Measurements from ENCODE around the gene NHS. TPM values are rescaled to one million over a fixed set of nuclear protein-coding genes. Genes with fewer than 3 reads are reported as not detected.

NHS gene
- total RNA-seq, 1 experiment from 2014 or later, result 5.7 TPM

DNA sequence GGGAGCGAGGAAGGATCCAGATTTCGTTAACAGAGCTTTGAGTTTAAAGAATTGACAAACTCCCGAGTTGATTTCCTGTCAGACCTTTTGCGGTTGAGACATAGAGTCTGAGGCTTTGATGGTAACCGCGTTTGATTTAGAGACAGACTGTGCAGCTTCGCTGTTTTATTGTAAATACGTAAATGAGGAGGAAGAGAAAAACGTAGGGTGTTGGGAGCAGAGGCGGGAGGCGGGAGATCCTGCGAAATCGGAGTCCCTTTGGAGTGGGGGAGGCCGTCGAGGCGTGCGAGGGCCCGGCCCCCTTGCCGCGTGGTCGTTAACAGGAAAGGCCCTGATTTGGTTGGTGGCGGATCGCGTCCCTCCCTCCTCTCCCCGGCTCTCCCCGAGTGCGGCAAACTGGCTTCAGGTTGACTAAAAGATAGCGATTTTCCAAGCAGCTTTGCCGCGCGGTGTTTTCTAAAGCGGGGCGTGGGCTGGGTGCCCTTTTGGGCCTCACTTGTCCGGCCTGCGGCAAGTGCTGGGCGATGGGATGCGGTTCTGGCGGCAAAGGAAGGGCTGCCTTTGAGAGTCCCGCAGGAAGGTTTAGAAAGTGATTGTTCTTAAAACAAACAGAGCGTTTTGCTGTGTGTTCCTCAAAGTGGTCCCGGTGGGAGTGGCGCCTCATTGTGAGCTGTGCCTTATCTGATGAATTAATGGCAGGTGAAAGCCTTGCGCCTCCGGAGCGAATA, 363.1 kb downstream of the NHS start:
- ATAC-seq (peak; percentile 18; the same call in 1 of the 2 replicates), DNase-seq (ENCODE audit: low read depth, low spot score) (no peak)
- POLR2A ChIA-PET, result no interaction called here
- CTCF ChIA-PET, result no interaction called here
- TF ChIP-seq, protein P1, sequence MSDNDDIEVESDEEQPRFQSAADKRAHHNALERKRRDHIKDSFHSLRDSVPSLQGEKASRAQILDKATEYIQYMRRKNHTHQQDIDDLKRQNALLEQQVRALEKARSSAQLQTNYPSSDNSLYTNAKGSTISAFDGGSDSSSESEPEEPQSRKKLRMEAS (IDR thresholded peaks at IDR 0.05), result peak; percentile 59
- TF ChIP-seq EGR1 (IDR thresholded peaks at IDR 0.05; ENCODE audit: low read depth) (no peak), TCF7L2 (IDR thresholded peaks at IDR 0.05; ENCODE audit: borderline replicate concordance, extremely low read depth, insufficient read depth, insufficient read length) (peak; percentile 10)
- intact Hi-C loops (cut with micrococcal nuclease), result no loop called here
- Histone ChIP-seq H3K27me3 (ENCODE audit: insufficient read depth, low read length) (no peaks in the 10 kb centered on the region), H3K9me3 (ENCODE audit: control insufficient read depth in 1 of 2, insufficient read depth in 1 of 2, low read depth in 1 of 2, low read length in 2 of 2) (no peaks in the 10 kb centered on the region), H3K4me2 (ENCODE audit: low read length) (peak overlapping the region; percentile 82), H3K4me3 (replicated peaks in 1 of 2; ENCODE audit: low read depth in 1 of 2, low read length in 2 of 2) (peak overlapping the region; percentile 47 to 60), H3K36me3 (ENCODE audit: control insufficient read depth in 1 of 2, insufficient read depth in 2 of 2, low read length in 2 of 2) (no peaks in the 10 kb centered on the region), H2AFZ (ENCODE audit: low read depth, low read length, poor library complexity, severe bottlenecking) (no peak overlapping the region), H3K27ac (ENCODE audit: low read depth, low read length) (peak overlapping the region; percentile 45), H3K9ac (ENCODE audit: low read length) (peak overlapping the region; percentile 59), H4K20me1 (ENCODE audit: insufficient read depth) (no peaks in the 10 kb centered on the region), H3K9me2 (ENCODE audit: insufficient read depth) (no peaks in the 10 kb centered on the region), H3K79me2 (ENCODE audit: insufficient read depth, low read length) (peaks cover 3% of the 10 kb centered on the region; the same call in 1 of the 2 replicates), H3K4me1 (ENCODE audit: control insufficient read depth in 1 of 2, insufficient read depth in 2 of 2, low read length in 2 of 2) (peaks cover 3 to 17% of the 10 kb centered on the region in 2 experiments; a peak in 1 of 4 replicates)
- RAD21 ChIA-PET (ENCODE audit: low non-redundant PET in 1 of 2, low total read pairs in 2 of 2, uncharacterized antibody in 2 of 2, unreplicated experiment in 2 of 2), result no interaction called here
- BruUV-seq (replicated peaks), result no TSS peak

DNA sequence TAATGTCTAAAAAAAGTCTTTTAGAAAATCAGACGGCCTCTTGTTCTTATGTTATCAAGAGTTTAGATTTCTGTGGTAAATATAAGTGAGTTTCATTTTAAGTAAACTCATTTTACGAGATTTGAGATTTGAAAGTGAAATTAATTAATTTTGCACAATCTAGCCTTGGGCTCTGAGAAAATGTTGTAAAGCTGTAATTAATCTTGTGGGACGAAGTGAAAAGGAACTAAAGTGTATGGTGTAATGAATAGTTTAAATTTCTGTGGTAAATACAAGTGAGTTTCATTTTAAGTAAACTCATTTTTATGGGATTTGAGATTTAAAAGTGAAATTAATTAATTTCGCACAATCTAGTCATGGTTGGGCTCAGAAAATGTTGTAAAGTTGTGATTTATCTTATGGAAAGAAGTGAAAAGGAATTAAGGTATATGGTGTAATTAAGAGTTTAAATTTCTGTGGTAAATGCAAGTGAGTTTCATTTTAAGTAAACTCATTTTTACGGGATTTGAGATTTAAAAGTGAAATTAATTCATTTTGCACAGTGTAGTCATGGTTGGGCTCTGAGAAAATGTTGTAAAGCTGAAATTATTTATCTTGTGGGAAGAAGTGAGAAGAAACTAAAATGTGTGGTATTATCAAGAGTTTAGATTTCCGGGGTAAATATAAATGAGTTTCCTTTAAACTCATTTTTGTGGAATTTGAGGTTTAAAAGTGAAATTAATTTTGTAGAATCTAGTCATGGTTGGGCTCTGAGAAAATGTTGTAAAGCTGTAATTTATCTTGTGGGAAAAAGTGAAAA, 363.9 kb downstream of the NHS start:
- TF ChIP-seq, protein P1 (IDR thresholded peaks at IDR 0.05), result no peak
- no peak for TF ChIP-seq SIN3A (IDR thresholded peaks at IDR 0.05; ENCODE audit: low read depth)
- H3K4me2 ChIP-seq (ENCODE audit: low read length), result peak overlapping the region; percentile 82
- H3K79me2 ChIP-seq (ENCODE audit: insufficient read depth, low read length), result peaks cover 3% of the 10 kb centered on the region; the same call in 1 of the 2 replicates
- peak overlapping the region; percentile 45; the same call in 1 of the 2 replicates for H3K27ac ChIP-seq (ENCODE audit: low read depth, low read length)
- H3K27me3 ChIP-seq (ENCODE audit: insufficient read depth, low read length), result no peaks in the 10 kb centered on the region
- DNase-seq (ENCODE audit: low read depth, low spot score), result no peak
- H3K36me3 ChIP-seq (ENCODE audit: control insufficient read depth in 1 of 2, insufficient read depth in 2 of 2, low read length in 2 of 2), result no peaks in the 10 kb centered on the region
- H3K9ac ChIP-seq (ENCODE audit: low read length), result peak overlapping the region; percentile 59
- no peak for ATAC-seq
- ChIA-PET RAD21 (ENCODE audit: low non-redundant PET in 1 of 2, low total read pairs in 2 of 2, uncharacterized antibody in 2 of 2, unreplicated experiment in 2 of 2) (no interaction called here), POLR2A (no interaction called here), CTCF (no interaction called here)
- no peak overlapping the region for H2AFZ ChIP-seq (ENCODE audit: low read depth, low read length, poor library complexity, severe bottlenecking)
- no TSS peak for BruUV-seq (replicated peaks)
- H3K9me3 ChIP-seq (ENCODE audit: control insufficient read depth in 1 of 2, insufficient read depth in 1 of 2, low read depth in 1 of 2, low read length in 2 of 2), result no peaks in the 10 kb centered on the region
- peak overlapping the region; percentile 47 to 60 for H3K4me3 ChIP-seq (replicated peaks in 1 of 2; ENCODE audit: low read depth in 1 of 2, low read length in 2 of 2)
- no peaks in the 10 kb centered on the region for H3K9me2 ChIP-seq (ENCODE audit: insufficient read depth)
- intact Hi-C loops (cut with micrococcal nuclease), result no loop called here
- H3K4me1 ChIP-seq (ENCODE audit: control insufficient read depth in 1 of 2, insufficient read depth in 2 of 2, low read length in 2 of 2), result peaks cover 3 to 17% of the 10 kb centered on the region in 2 experiments; a peak in 1 of 4 replicates
- H4K20me1 ChIP-seq (ENCODE audit: insufficient read depth), result no peaks in the 10 kb centered on the region
